T-helper 2 cell treated with Interferon-gamma antibody and Interleukin-4, amounts not matched to agents 5 μg/mL and 100 μg/mL, for 36 hours (primary cell): ENCODE results near the gene THAP4.

Experiments used
- DNase-seq: peaks from one replicate; pipeline ENCODE4 v3.0.0; 2021; ENCODE audit warnings: low spot score
- H3K27ac Mint-ChIP-seq: one replicate; pipeline ENCODE4 v1.8.0; 2021; ENCODE audit warnings: mild to moderate bottlenecking, mixed read lengths
- H3K27me3 Mint-ChIP-seq: one replicate; pipeline ENCODE4 v1.8.0; 2021; ENCODE audit warnings: low read depth, mixed read lengths
- H3K36me3 Mint-ChIP-seq: one replicate; pipeline ENCODE4 v1.8.0; 2021; ENCODE audit warnings: low read depth, mixed read lengths
- H3K4me1 Mint-ChIP-seq: one replicate; pipeline ENCODE4 v1.8.0; 2021; ENCODE audit warnings: low read depth, mixed read lengths
- H3K4me3 Mint-ChIP-seq: one replicate; pipeline ENCODE4 v1.8.0; 2022; ENCODE audit warnings: mild to moderate bottlenecking, moderate library complexity, mixed read lengths
- H3K9me3 Mint-ChIP-seq: one replicate; pipeline ENCODE4 v1.8.0; 2021; ENCODE audit warnings: mixed read lengths

Gene THAP4

DNA sequence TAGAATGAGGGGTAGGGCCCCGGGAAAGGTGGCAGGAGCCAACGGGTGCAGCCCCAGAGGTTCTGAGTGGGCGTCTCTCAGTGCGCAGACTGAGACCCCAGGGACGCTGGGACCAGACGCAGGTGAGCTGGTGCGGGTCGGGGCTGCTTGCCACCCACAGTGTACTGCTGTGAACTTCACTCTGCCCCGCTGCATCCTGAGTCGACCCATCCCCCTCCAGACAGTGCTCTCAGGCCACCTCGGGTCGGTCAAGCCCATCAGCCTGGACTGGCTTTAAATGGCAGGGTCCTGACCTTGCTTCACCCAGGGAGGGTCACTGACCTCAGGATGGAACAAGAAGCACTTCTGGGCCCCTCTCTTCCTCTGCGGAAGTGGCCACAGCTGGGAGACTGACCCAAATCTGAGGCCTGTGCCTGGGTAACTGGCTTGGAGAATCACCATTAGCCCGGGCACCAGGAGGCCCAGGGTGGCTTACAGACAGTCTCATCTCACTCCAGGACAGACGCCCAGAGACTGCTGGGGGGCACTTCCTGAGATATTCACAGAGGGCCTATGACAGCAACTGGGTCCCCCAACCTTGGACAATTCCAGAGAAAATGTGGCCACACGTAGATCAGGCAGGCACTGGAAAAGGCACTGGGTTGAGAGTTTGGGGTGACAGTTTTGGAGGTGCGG, 102.1 kb downstream of the THAP4 start:
- Mint-ChIP-seq H3K27ac (no peak overlapping the region), H3K9me3 (no peaks in the 10 kb centered on the region), H3K4me3 (no peak overlapping the region), H3K4me1 (no peaks in the 10 kb centered on the region), H3K36me3 (no peaks in the 10 kb centered on the region), H3K27me3 (peaks cover 7% of the 10 kb centered on the region)
- no peak for DNase-seq
